Suprapubic skin (tissue), 4 donors: Measurements from ENCODE around the gene LRRC10B. TPM values are rescaled to one million over a fixed set of nuclear protein-coding genes. Genes with fewer than 3 reads are reported as not detected.
"Not testable (repeated sequence)": the region's sequence is repeated elsewhere in the genome, so short reads cannot be mapped to it uniquely, and the experiment has no call there.

Experiments
- DNase-seq, 2 donors: peaks; one replicate each; pipeline ENCODE4 v3.0.0-alpha.2; 2019; ENCODE audit warnings: low spot score in 2 of 2
- H3K27ac ChIP-seq: fragments of 200-600 bp; sonication (generic); one replicate; pipeline ENCODE4 v1.5.1; 2019
- H3K27me3 ChIP-seq: fragments of 200-600 bp; sonication (generic); one replicate; pipeline ENCODE4 v1.5.1; 2019
- H3K36me3 ChIP-seq: fragments of 200-600 bp; sonication (generic); one replicate; pipeline ENCODE4 v1.5.1; 2019
- H3K4me1 ChIP-seq: fragments of 200-600 bp; sonication (generic); one replicate; pipeline ENCODE4 v1.5.1; 2019
- H3K4me3 ChIP-seq: fragments of 200-600 bp; sonication (generic); one replicate; pipeline ENCODE4 v1.5.1; 2019; ENCODE audit warnings: mild to moderate bottlenecking
- H3K9me3 ChIP-seq: fragments of 200-600 bp; sonication (generic); one replicate; pipeline ENCODE4 v1.5.1; 2019
- EP300 ChIP-seq: sonication (generic); formaldehyde crosslinking; IDR thresholded peaks from one replicate; pipeline ENCODE4 v1.6.1; 2017; ENCODE audit warnings: antibody characterized with exemption
- POLR2A ChIP-seq, 2 donors: fragments of 450-650 bp; IDR thresholded peaks; one replicate each; pipeline ENCODE4 v1.6.1; 2017; ENCODE audit warnings: antibody characterized with exemption in 2 of 2, mild to moderate bottlenecking in 2 of 2, moderate library complexity in 2 of 2
- POLR2AphosphoS5 ChIP-seq, 3 donors: sonication (generic); formaldehyde crosslinking; IDR thresholded peaks; one replicate each; pipeline ENCODE4 v1.6.1; 2017; ENCODE audit warnings: antibody characterized with exemption in 3 of 3
- WGBS: methylation state at CpG from one replicate; pipeline ENCODE4 v1.1.5; 2018; 5-methylcytosine and 5-hydroxymethylcytosine counted together
- total RNA-seq, 4 donors: library from RNA; depleted of rRNA; stranded (reverse); fragments of >200 nt; gene quantifications; one replicate each; pipeline ENCODE4 v1.1.0, GENCODE V29; 2016
- TF ChIP-seq, protein P1 (sequence below), 2 donors: fragments of 200-600 bp in 1 of 2; fragments of 450-650 bp in 1 of 2; sonication (generic) in 1 of 2; IDR thresholded peaks; one replicate each; pipeline ENCODE4 v1.5.1; 2016 to 2019; ENCODE audit warnings: antibody characterized with exemption in 2 of 2, mild to moderate bottlenecking in 1 of 2, moderate library complexity in 1 of 2

LRRC10B gene
- 1 to 10 TPM in 3 of 4 donors, not detected in 1; 1.1 to 2.1 (median 1.2) TPM for total RNA-seq

DNA sequence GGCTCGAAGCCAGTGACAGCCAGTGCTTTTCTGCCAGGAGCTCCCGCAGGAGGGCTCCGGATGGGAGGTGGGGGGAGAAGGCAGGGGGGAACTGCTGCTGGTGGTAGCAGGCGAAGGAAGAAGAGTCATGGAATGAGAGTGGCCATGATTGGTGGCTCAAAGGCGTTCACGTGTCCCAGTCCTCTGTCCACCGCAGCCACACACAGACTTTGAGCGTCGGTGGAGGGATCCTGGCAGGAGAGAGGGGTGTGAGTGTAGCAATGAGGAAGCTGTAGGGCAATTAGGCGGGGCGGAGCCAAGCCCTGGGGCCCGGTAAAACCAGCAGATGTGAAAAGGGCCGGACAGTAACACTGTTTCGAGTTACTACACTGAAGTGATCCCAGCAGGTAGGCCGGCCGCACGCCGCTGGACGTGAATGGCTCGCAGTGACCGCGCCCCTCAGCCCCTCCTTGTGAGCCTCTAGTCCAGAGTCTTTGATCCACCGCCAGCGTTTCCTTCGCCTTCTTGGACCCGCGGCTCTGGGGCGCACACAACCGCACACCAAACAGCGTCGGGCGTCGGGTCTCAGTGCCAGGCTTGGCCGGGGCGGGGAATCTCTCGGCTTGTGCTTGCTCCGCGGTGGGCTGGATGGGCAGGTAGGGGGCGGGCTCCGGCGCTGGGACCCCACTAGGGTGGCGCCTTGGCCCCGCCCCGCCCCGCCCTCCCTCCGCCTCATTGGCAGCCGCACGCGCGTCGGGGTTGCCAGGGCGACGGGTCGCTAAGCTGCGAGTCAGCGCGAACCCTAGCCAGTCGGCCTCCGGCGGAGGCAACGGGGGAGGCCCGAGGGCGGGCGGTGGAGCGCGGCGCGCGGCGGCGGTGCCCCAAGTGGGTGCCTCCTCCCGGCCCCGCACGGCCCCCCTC, at the start of gene LRRC10B:
Gene LRRC10B, plus strand, starts transcription at position 788 of the 900 bp plus-strand sequence. CDS start 250 bp downstream, outside the sequence.
- WGBS, result 4% methylated on average over 22 of the region's 74 CpGs
- TF ChIP-seq POLR2AphosphoS5 (IDR thresholded peaks at IDR 0.05) (no peak), POLR2A (IDR thresholded peaks at IDR 0.05) (no peak), EP300 (no peak)
- TF ChIP-seq, protein P1, sequence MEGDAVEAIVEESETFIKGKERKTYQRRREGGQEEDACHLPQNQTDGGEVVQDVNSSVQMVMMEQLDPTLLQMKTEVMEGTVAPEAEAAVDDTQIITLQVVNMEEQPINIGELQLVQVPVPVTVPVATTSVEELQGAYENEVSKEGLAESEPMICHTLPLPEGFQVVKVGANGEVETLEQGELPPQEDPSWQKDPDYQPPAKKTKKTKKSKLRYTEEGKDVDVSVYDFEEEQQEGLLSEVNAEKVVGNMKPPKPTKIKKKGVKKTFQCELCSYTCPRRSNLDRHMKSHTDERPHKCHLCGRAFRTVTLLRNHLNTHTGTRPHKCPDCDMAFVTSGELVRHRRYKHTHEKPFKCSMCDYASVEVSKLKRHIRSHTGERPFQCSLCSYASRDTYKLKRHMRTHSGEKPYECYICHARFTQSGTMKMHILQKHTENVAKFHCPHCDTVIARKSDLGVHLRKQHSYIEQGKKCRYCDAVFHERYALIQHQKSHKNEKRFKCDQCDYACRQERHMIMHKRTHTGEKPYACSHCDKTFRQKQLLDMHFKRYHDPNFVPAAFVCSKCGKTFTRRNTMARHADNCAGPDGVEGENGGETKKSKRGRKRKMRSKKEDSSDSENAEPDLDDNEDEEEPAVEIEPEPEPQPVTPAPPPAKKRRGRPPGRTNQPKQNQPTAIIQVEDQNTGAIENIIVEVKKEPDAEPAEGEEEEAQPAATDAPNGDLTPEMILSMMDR (IDR thresholded peaks at IDR 0.05), result no peak
- no peak for DNase-seq
- Histone ChIP-seq H3K4me3 (peak within 1 kb of the TSS; percentile 41), H3K4me1 (peaks cover 25% of the 10 kb centered on the region), H3K36me3 (no peaks in the 10 kb centered on the region), H3K27ac (no peak within 1 kb of the TSS), H3K9me3 (no peaks in the 10 kb centered on the region), H3K27me3 (peaks cover 42% of the 10 kb centered on the region)

DNA sequence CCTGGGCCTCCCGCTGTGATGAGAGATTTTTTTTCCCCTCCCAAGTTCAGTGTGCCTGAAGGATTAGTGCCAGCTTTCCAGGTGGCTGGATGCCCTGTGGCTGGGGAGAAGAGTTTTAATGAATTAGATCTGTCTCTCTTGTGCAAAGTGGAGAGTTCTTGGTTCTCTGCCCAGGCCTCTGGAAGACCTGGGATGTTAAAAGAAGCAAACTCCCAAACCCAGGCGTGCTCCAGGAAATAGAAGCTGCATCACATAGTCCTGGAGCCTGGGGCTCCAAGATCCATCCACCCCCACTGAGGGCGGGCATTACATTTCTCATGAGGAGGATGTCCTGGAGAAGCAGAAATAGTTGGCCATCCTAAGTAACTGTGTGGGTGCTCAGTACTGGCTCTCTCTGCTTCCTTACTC, 48.1 kb upstream of the LRRC10B start:
- no peak for DNase-seq
- Histone ChIP-seq H3K27ac (no peak overlapping the region), H3K27me3 (no peaks in the 10 kb centered on the region)

GRCh38 chr11:61460986-61461385, 47.6 kb upstream of the LRRC10B start:
- Histone ChIP-seq H3K4me3 (no peak overlapping the region), H3K4me1 (peaks cover 5% of the 10 kb centered on the region), H3K27me3 (no peaks in the 10 kb centered on the region), H3K36me3 (peaks cover 4% of the 10 kb centered on the region), H3K9me3 (no peaks in the 10 kb centered on the region), H3K27ac (no peak overlapping the region)
- TF ChIP-seq POLR2A (IDR thresholded peaks at IDR 0.05) (no peak), POLR2AphosphoS5 (IDR thresholded peaks at IDR 0.05) (no peak), EP300 (no peak)
- TF ChIP-seq, protein P1 (IDR thresholded peaks at IDR 0.05), result no peak
- DNase-seq, result no peak
- 88% methylated on average over 5 of the region's 5 CpGs for WGBS

More for the DNA sequence above, 48.1 kb upstream of the LRRC10B start:
- Histone ChIP-seq H3K4me3 (no peak overlapping the region), H3K9me3 (no peaks in the 10 kb centered on the region), H3K4me1 (peaks cover 5% of the 10 kb centered on the region), H3K36me3 (peaks cover 8% of the 10 kb centered on the region)
- TF ChIP-seq POLR2AphosphoS5 (IDR thresholded peaks at IDR 0.05) (no peak), POLR2A (IDR thresholded peaks at IDR 0.05) (no peak), EP300 (no peak)
- TF ChIP-seq, protein P1 (IDR thresholded peaks at IDR 0.05), result no peak
- WGBS, result 50% methylated on average over 3 of the region's 3 CpGs

DNA sequence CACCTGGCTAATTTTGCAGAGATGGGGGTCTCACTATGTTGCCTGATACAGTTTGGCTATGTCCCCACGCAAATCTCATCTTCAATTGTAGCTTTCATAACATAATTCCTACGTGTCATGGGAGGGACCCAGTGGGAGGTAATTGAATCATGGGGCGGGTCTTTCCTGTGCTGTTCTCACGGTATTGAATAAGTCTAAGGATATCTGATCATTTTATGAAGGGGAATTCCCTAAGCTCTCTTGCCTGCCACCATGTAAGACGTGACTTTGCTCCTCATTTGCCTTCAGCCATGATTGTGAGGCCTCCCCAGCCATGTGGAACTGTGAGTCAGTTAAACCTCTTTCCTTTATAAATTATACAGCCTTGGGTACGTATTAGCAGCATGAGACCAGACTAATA, 40.9 kb upstream of the LRRC10B start:
- DNase-seq, H3K27me3 ChIP-seq, H3K27ac ChIP-seq, H3K36me3 ChIP-seq, H3K4me3 ChIP-seq, H3K4me1 ChIP-seq, H3K9me3 ChIP-seq: not testable (repeated sequence)
- WGBS, result 75% methylated on average over 6 of the region's 6 CpGs

GRCh38 chr11:61468002-61468401, 40.5 kb upstream of the LRRC10B start:
- H3K27ac ChIP-seq, result no peak overlapping the region
- H3K4me1 ChIP-seq, result peaks cover 10% of the 10 kb centered on the region
- H3K27me3 ChIP-seq, result no peaks in the 10 kb centered on the region
- TF ChIP-seq POLR2A (IDR thresholded peaks at IDR 0.05) (no peak), POLR2AphosphoS5 (IDR thresholded peaks at IDR 0.05) (no peak), EP300 (no peak)
- TF ChIP-seq, protein P1 (IDR thresholded peaks at IDR 0.05), result no peak
- H3K4me3 ChIP-seq, result no peak overlapping the region
- 79% methylated on average over 7 of the region's 7 CpGs for WGBS
- H3K36me3 ChIP-seq, result peaks cover 7% of the 10 kb centered on the region
- H3K9me3 ChIP-seq, result no peaks in the 10 kb centered on the region
- DNase-seq, result no peak
